T-helper 2 cell treated with Interferon-gamma antibody and Interleukin-4, amounts not matched to agents 5 μg/mL and 100 μg/mL, for 36 hours (primary cell): ENCODE results near the gene ABCB11.
"Not testable (repeated sequence)": the region's sequence is repeated elsewhere in the genome, so short reads cannot be mapped to it uniquely, and the experiment has no call there.

Experiments
- DNase-seq: peaks from one replicate; pipeline ENCODE4 v3.0.0; 2021; ENCODE audit warnings: low spot score
- H3K27ac Mint-ChIP-seq: one replicate; pipeline ENCODE4 v1.8.0; 2021; ENCODE audit warnings: mild to moderate bottlenecking, mixed read lengths
- H3K27me3 Mint-ChIP-seq: one replicate; pipeline ENCODE4 v1.8.0; 2021; ENCODE audit warnings: low read depth, mixed read lengths
- H3K36me3 Mint-ChIP-seq: one replicate; pipeline ENCODE4 v1.8.0; 2021; ENCODE audit warnings: low read depth, mixed read lengths
- H3K4me1 Mint-ChIP-seq: one replicate; pipeline ENCODE4 v1.8.0; 2021; ENCODE audit warnings: low read depth, mixed read lengths
- H3K4me3 Mint-ChIP-seq: one replicate; pipeline ENCODE4 v1.8.0; 2022; ENCODE audit warnings: mild to moderate bottlenecking, moderate library complexity, mixed read lengths
- H3K9me3 Mint-ChIP-seq: one replicate; pipeline ENCODE4 v1.8.0; 2021; ENCODE audit warnings: mixed read lengths

ABCB11 gene

GRCh38 chr2:169064199-169064598 lies 33.1 kb upstream of the ABCB11 start:
- not testable (repeated sequence) for H3K36me3 Mint-ChIP-seq, H3K4me1 Mint-ChIP-seq, H3K27ac Mint-ChIP-seq, H3K9me3 Mint-ChIP-seq, DNase-seq, H3K27me3 Mint-ChIP-seq, H3K4me3 Mint-ChIP-seq

- H3K9me3 Mint-ChIP-seq, result peaks cover 33% of the 10 kb centered on the region
- not testable (repeated sequence) for H3K27ac Mint-ChIP-seq, DNase-seq, H3K4me3 Mint-ChIP-seq, H3K27me3 Mint-ChIP-seq, H3K4me1 Mint-ChIP-seq, H3K36me3 Mint-ChIP-seq
Observed at GRCh38 chr2:169054575-169054974, 23.5 kb upstream of the ABCB11 start.

- Mint-ChIP-seq H3K36me3 (peaks cover 5% of the 10 kb centered on the region), H3K27me3 (peaks cover 8% of the 10 kb centered on the region), H3K27ac (no peak overlapping the region), H3K9me3 (peaks cover 20% of the 10 kb centered on the region), H3K4me3 (no peak overlapping the region), H3K4me1 (no peaks in the 10 kb centered on the region)
- DNase-seq, result no peak
Observed at GRCh38 chr2:169050476-169051240, 19.5 kb upstream of the ABCB11 start.

DNA sequence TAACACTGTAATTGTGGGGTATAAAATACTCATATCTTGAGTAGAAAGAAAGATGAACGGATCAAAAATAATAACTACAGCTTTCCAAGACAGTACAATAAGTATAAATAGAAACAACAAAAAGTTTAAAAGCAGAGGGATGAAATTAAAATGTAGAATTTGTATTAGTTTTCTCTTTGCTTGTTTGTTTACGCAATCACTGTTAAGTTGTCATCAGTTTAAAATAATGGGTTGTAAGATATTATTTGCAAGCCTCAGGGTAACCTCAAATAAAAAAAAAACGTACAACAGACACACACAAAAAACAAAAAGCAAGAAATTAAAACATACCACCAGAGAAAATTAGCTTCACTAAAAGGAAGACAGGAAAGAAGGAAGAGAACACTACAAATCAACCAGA lies 18.0 kb upstream of the ABCB11 start:
- H3K4me1 Mint-ChIP-seq, result no peaks in the 10 kb centered on the region
- no peaks in the 10 kb centered on the region for H3K36me3 Mint-ChIP-seq
- no peak overlapping the region for H3K4me3 Mint-ChIP-seq
- no peak overlapping the region for H3K27ac Mint-ChIP-seq
- no peak for DNase-seq
- H3K9me3 Mint-ChIP-seq, result peaks cover 17% of the 10 kb centered on the region
- H3K27me3 Mint-ChIP-seq, result peaks cover 8% of the 10 kb centered on the region

GRCh38 chr2:169047256-169048250 lies 16.4 kb upstream of the ABCB11 start:
- H3K4me3 Mint-ChIP-seq, result no peak overlapping the region
- peaks cover 8% of the 10 kb centered on the region for H3K27me3 Mint-ChIP-seq
- DNase-seq, result no peak
- H3K27ac Mint-ChIP-seq, result no peak overlapping the region
- no peaks in the 10 kb centered on the region for H3K4me1 Mint-ChIP-seq
- H3K9me3 Mint-ChIP-seq, result peaks cover 28% of the 10 kb centered on the region
- H3K36me3 Mint-ChIP-seq, result peaks cover 8% of the 10 kb centered on the region

GRCh38 chr2:169046440-169047151 lies 15.5 kb upstream of the ABCB11 start:
- H3K9me3 Mint-ChIP-seq, result peaks cover 38% of the 10 kb centered on the region
- H3K4me1 Mint-ChIP-seq, result peaks cover 6% of the 10 kb centered on the region
- H3K27ac Mint-ChIP-seq, result no peak overlapping the region
- H3K36me3 Mint-ChIP-seq, result peaks cover 14% of the 10 kb centered on the region
- H3K4me3 Mint-ChIP-seq, result no peak overlapping the region
- DNase-seq, result no peak
- peaks cover 8% of the 10 kb centered on the region for H3K27me3 Mint-ChIP-seq

DNA sequence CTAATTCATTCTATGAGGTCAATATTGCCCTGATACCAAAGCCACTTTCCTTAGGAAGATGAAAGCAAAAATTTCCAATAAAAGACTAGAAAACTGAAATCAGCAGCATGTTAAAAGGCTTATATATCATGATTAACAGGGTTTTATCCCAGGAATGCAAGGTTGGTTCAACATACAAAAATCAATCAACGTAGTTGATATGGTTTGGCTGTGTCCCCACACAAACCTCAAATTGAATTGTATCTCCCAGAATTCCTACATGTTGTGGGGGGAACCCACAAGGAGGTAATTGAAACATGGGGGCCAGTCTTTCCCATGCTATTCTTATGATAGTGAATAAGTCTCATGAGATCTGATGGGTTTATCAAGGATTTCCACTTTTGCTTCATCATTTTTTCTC lies 11.7 kb upstream of the ABCB11 start:
- H3K9me3 Mint-ChIP-seq, result peaks cover 40% of the 10 kb centered on the region

GRCh38 chr2:169041594-169041993 lies 10.5 kb upstream of the ABCB11 start:
- Mint-ChIP-seq H3K27ac (no peak overlapping the region), H3K4me1 (peaks cover 23% of the 10 kb centered on the region), H3K27me3 (no peaks in the 10 kb centered on the region), H3K4me3 (peak overlapping the region; percentile 53), H3K36me3 (peaks cover 17% of the 10 kb centered on the region), H3K9me3 (peaks cover 40% of the 10 kb centered on the region)
- no peak for DNase-seq

More for the DNA sequence above, 11.7 kb upstream of the ABCB11 start:
- Mint-ChIP-seq H3K4me3 (no peak overlapping the region), H3K27me3 (peaks cover 1% of the 10 kb centered on the region), H3K4me1 (peaks cover 20% of the 10 kb centered on the region), H3K36me3 (peaks cover 17% of the 10 kb centered on the region), H3K27ac (no peak overlapping the region)
- no peak for DNase-seq

GRCh38 chr2:169039702-169040101 lies 8.6 kb upstream of the ABCB11 start:
- peaks cover 23% of the 10 kb centered on the region for H3K4me1 Mint-ChIP-seq
- H3K9me3 Mint-ChIP-seq, result peaks cover 29% of the 10 kb centered on the region
- peaks cover 17% of the 10 kb centered on the region for H3K36me3 Mint-ChIP-seq
- no peak for DNase-seq
- H3K27me3 Mint-ChIP-seq, result no peaks in the 10 kb centered on the region
- H3K4me3 Mint-ChIP-seq, result no peak overlapping the region
- no peak overlapping the region for H3K27ac Mint-ChIP-seq

- peak; percentile 10 for DNase-seq
- peaks cover 20% of the 10 kb centered on the region for H3K9me3 Mint-ChIP-seq
- H3K4me1 Mint-ChIP-seq, result peaks cover 27% of the 10 kb centered on the region
- no peaks in the 10 kb centered on the region for H3K27me3 Mint-ChIP-seq
- no peak overlapping the region for H3K4me3 Mint-ChIP-seq
- H3K36me3 Mint-ChIP-seq, result peaks cover 14% of the 10 kb centered on the region
- H3K27ac Mint-ChIP-seq, result no peak overlapping the region
Observed at GRCh38 chr2:169038338-169038757, 7.2 kb upstream of the ABCB11 start.

GRCh38 chr2:169036736-169037440 lies 5.8 kb upstream of the ABCB11 start:
- no peak for DNase-seq
- Mint-ChIP-seq H3K4me1 (peaks cover 24% of the 10 kb centered on the region), H3K27ac (no peak overlapping the region), H3K4me3 (no peak overlapping the region), H3K27me3 (no peaks in the 10 kb centered on the region), H3K36me3 (peaks cover 4% of the 10 kb centered on the region), H3K9me3 (peaks cover 12% of the 10 kb centered on the region)

DNA sequence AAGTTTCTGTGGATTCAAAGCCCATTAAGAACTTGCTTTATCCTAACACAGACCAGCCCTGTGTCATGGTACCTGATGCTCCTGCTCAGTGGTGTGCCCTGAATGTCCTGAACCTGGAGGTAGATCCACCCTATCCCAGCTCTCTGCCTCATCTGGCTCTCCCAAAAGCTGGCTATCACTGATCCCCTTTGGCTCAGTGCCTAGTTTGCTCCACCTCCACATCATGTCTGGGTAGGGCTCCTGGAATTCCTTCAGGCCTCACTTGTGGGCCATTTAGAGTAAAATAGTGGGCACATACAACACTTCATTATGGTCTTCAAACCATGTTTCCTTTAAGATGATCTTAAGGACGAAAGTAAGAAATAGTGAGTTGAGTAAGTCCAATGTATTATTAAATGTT lies 4.8 kb upstream of the ABCB11 start:
- Mint-ChIP-seq H3K4me3 (no peak overlapping the region), H3K36me3 (peaks cover 2% of the 10 kb centered on the region), H3K4me1 (peaks cover 14% of the 10 kb centered on the region), H3K9me3 (peaks cover 7% of the 10 kb centered on the region), H3K27me3 (no peaks in the 10 kb centered on the region), H3K27ac (no peak overlapping the region)
- no peak for DNase-seq

GRCh38 chr2:169034984-169035544 lies 3.9 kb upstream of the ABCB11 start:
- peaks cover 7% of the 10 kb centered on the region for H3K9me3 Mint-ChIP-seq
- no peak overlapping the region for H3K4me3 Mint-ChIP-seq
- peaks cover 12% of the 10 kb centered on the region for H3K4me1 Mint-ChIP-seq
- DNase-seq, result no peak
- H3K27me3 Mint-ChIP-seq, result no peaks in the 10 kb centered on the region
- H3K36me3 Mint-ChIP-seq, result peaks cover 2% of the 10 kb centered on the region
- no peak overlapping the region for H3K27ac Mint-ChIP-seq
